IMR-90 (cell line): ENCODE data around the gene OR2W3. TPM values are rescaled to one million over a fixed set of nuclear protein-coding genes. Genes with fewer than 3 reads are reported as not detected.

Source experiments
- ATAC-seq: fragments of 200-7000 bp; cut with Tn5 transposase; 2 replicates; pipeline ENCODE4 v1.9.1; 2020; ENCODE audit warnings: low read depth, mild to moderate bottlenecking, moderate library complexity
- BruUV-seq: library from RNA; stranded (reverse); fragments of 400-500 nt; replicated peaks from 2 replicates; lab custom pipeline; 2021; lab: Mats Ljungman, UMichigan
- CTCF ChIA-PET: fragments of 300-600 bp; formaldehyde crosslinking; extraction: SDS; loops from one replicate; lab custom pipeline; 2021; ENCODE audit warnings: antibody characterized with exemption; lab: Yijun Ruan, JAX
- POLR2A ChIA-PET: fragments of 300-600 bp; sonication (Branson Sonifier 250); formaldehyde crosslinking; loops from one replicate; lab custom pipeline; 2022; ENCODE audit warnings: antibody characterized with exemption; ENCODE audit not compliant: unreplicated experiment; lab: Charles Lee
- DNase-seq: peaks from one replicate; pipeline ENCODE4 v3.0.0; 2013
- H2AFZ ChIP-seq: replicated peaks from 2 replicates; pipeline ENCODE3; 2013; ENCODE audit warnings: low read length, mild to moderate bottlenecking; ENCODE audit not compliant: poor library complexity
- H2AK5ac ChIP-seq: 2 replicates; pipeline ENCODE4 v1.6.1; 2013; ENCODE audit warnings: low read depth, low read length, inconsistent platforms
- H2AK9ac ChIP-seq: replicated peaks from 2 replicates; pipeline ENCODE3; 2013; ENCODE audit warnings: mild to moderate bottlenecking, low read depth, low read length, moderate library complexity; ENCODE audit not compliant: poor library complexity
- H2BK120ac ChIP-seq: 2 replicates; pipeline ENCODE4 v1.6.1; 2013; ENCODE audit warnings: low read depth, low read length, inconsistent platforms
- H2BK15ac ChIP-seq: 3 replicates; pipeline ENCODE4 v1.6.1; 2013; ENCODE audit warnings: low read depth, low read length, inconsistent platforms
- H2BK20ac ChIP-seq: 2 replicates; pipeline ENCODE4 v1.6.1; 2013; ENCODE audit warnings: low read depth, mild to moderate bottlenecking, inconsistent platforms, low read length, moderate library complexity
- H2BK5ac ChIP-seq: 2 replicates; pipeline ENCODE4 v1.6.1; 2013; ENCODE audit warnings: mild to moderate bottlenecking, low read depth, low read length, inconsistent platforms; ENCODE audit not compliant: poor library complexity, severe bottlenecking
- H3K14ac ChIP-seq: replicated peaks from 2 replicates; pipeline ENCODE4 v1.6.1; 2013; ENCODE audit warnings: low read depth, low read length, inconsistent platforms
- H3K18ac ChIP-seq: 2 replicates; pipeline ENCODE4 v1.6.1; 2013; ENCODE audit warnings: low read depth, low read length, control low read depth
- H3K23ac ChIP-seq: 2 replicates; pipeline ENCODE4 v1.6.1; 2013; ENCODE audit warnings: low read depth, low read length, inconsistent platforms
- H3K27ac ChIP-seq: 2 replicates; pipeline ENCODE4 v1.5.1; 2013; ENCODE audit warnings: mild to moderate bottlenecking, control low read depth, low read length; ENCODE audit not compliant: insufficient read depth
- H3K27me3 ChIP-seq: 2 replicates; pipeline ENCODE4 v1.6.1; 2013; ENCODE audit warnings: low read length; ENCODE audit not compliant: control insufficient read depth, insufficient read depth
- H3K36me3 ChIP-seq: 2 replicates; pipeline ENCODE4 v1.6.1; 2013; ENCODE audit warnings: low read length, mixed read lengths; ENCODE audit not compliant: control insufficient read depth, insufficient read depth
- H3K4ac ChIP-seq: 2 replicates; pipeline ENCODE4 v1.6.1; 2013; ENCODE audit warnings: low read depth, low read length, inconsistent platforms
- H3K4me1 ChIP-seq: 2 replicates; pipeline ENCODE4 v1.6.1; 2013; ENCODE audit warnings: low read length, mixed read lengths; ENCODE audit not compliant: control insufficient read depth, insufficient read depth
- H3K4me2 ChIP-seq: 2 replicates; pipeline ENCODE4 v1.6.1; 2013; ENCODE audit warnings: low read depth, mild to moderate bottlenecking, control low read depth, low read length, moderate library complexity
- H3K4me3 ChIP-seq: 2 replicates; pipeline ENCODE4 v1.5.1; 2013; ENCODE audit warnings: low read depth, mild to moderate bottlenecking, control low read depth, low read length, moderate library complexity; ENCODE audit not compliant: insufficient read depth
- H3K56ac ChIP-seq: 2 replicates; pipeline ENCODE4 v1.6.1; 2013; ENCODE audit warnings: low read length, inconsistent platforms; ENCODE audit not compliant: insufficient read depth; ENCODE audit errors: extremely low read depth
- H3K79me1 ChIP-seq, 2 experiments: 2 replicates each; pipeline ENCODE4 v1.6.1; 2013; ENCODE audit warnings: low read length in 2 of 2, inconsistent platforms in 1 of 2, low read depth in 1 of 2
- H3K9ac ChIP-seq: 2 replicates; pipeline ENCODE4 v1.6.1; 2013; ENCODE audit warnings: low read depth, low read length, control low read depth
- H3K9me1 ChIP-seq: 2 replicates; pipeline ENCODE4 v1.6.1; 2013; ENCODE audit warnings: low read length, inconsistent platforms; ENCODE audit not compliant: insufficient read depth
- H3K9me3 ChIP-seq: 2 replicates; pipeline ENCODE4 v1.6.1; 2013; ENCODE audit warnings: low read length; ENCODE audit not compliant: control insufficient read depth, insufficient read depth
- H4K20me1 ChIP-seq: 2 replicates; pipeline ENCODE4 v1.6.1; 2013; ENCODE audit warnings: low read length, inconsistent platforms; ENCODE audit not compliant: insufficient read depth
- H4K5ac ChIP-seq: 2 replicates; pipeline ENCODE4 v1.6.1; 2013; ENCODE audit warnings: mild to moderate bottlenecking, low read depth, low read length, control low read depth
- H4K8ac ChIP-seq, 2 experiments: 2 replicates each; pipeline ENCODE4 v1.6.1; 2013; ENCODE audit warnings: low read depth in 2 of 2, low read length in 2 of 2, control low read depth in 1 of 2, inconsistent platforms in 1 of 2
- H4K91ac ChIP-seq: 2 replicates; pipeline ENCODE4 v1.6.1; 2013; ENCODE audit warnings: low read depth, low read length, inconsistent platforms; ENCODE audit not compliant: insufficient read depth
- FOS ChIP-seq: fragments of 150-350 bp; IDR thresholded peaks from 2 replicates; pipeline ENCODE4 v1.6.1; 2016; ENCODE audit warnings: low read depth, low read length
- MAFK ChIP-seq: IDR thresholded peaks from 2 replicates; pipeline ENCODE4 v1.6.1; 2012; ENCODE audit warnings: low read depth, low read length, improper control_type of control experiment
- NFE2L2 ChIP-seq: fragments of 150-350 bp; IDR thresholded peaks from 2 replicates; pipeline ENCODE4 v1.6.1; 2016; ENCODE audit warnings: low read depth, mild to moderate bottlenecking, low read length
- POLR2A ChIP-seq: IDR thresholded peaks from 2 replicates; pipeline ENCODE4 v1.6.1; 2012; ENCODE audit warnings: mild to moderate bottlenecking, low read depth, low read length
- USF2 ChIP-seq: fragments of 150-350 bp; IDR thresholded peaks from 2 replicates; pipeline ENCODE4 v1.6.1; 2017; ENCODE audit warnings: mild to moderate bottlenecking, antibody characterized with exemption, low read length, low read depth
- WGBS, 2 experiments: methylation state at CpG; one replicate each; pipeline versions ENCODE4 v1.1.5 to v1.1.7; 2013; ENCODE audit warnings: missing lambda C conversion rate in 2 of 2; ENCODE audit not compliant: insufficient read length in 1 of 2; ENCODE audit errors: extremely low coverage in 2 of 2; 5-methylcytosine and 5-hydroxymethylcytosine counted together
- dilution Hi-C: fragments of 300-500 bp; cut with HindIII; formaldehyde crosslinking; loops from one replicate; pipeline ENCODE4 v1.14.3; 2018; ENCODE audit warnings: low sequenced_read_pairs; ENCODE audit not compliant: unreplicated experiment
- in situ Hi-C: fragments of 300-500 bp; cut with MboI; formaldehyde crosslinking; loops from 3 replicates; pipeline ENCODE4 v1.14.3; 2019; ENCODE audit warnings: low sequenced_read_pairs, inconsistent platforms, mixed read lengths
- intact Hi-C: fragments of 100-400 bp; cut with micrococcal nuclease; formaldehyde crosslinking; loops from 2 replicates; pipeline ENCODE4 v1.10.0; 2022
- polyA plus RNA-seq, 3 experiments: library from polyadenylated mRNA; depleted of rRNA; stranded (reverse); fragments of >200 nt; gene quantifications; 2 replicates each; pipeline ENCODE4 v1.2.3, GENCODE V29; 2012; ENCODE audit warnings: low replicate concordance in 1 of 3
- total RNA-seq: library from RNA; depleted of rRNA; stranded (reverse); fragments of >200 nt; gene quantifications from 2 replicates; pipeline ENCODE4 v1.2.3, GENCODE V29; 2012
- TF ChIP-seq, protein P1 (sequence below): fragments of 150-350 bp; IDR thresholded peaks from 2 replicates; pipeline ENCODE4 v1.6.1; 2016; ENCODE audit warnings: low read depth, mild to moderate bottlenecking, low read length, moderate library complexity, borderline replicate concordance

OR2W3 gene
- total and polyA plus RNA-seq, 2 of the 4 experiments (the other 2 are of a cell fraction) = 0.54 to 0.63 TPM

- H3K9me3 ChIP-seq = peaks cover 24% of the 10 kb centered on the region
- H2AK5ac ChIP-seq = no peak overlapping the region
- H3K27me3 ChIP-seq = no peaks in the 10 kb centered on the region
- ChIA-PET POLR2A (no interaction called here), CTCF (no interaction called here)
- no peak overlapping the region for H3K4me3 ChIP-seq
- H3K4me2 ChIP-seq = no peak overlapping the region
- TF ChIP-seq MAFK (no peak), NFE2L2 (no peak), POLR2A (no peak), USF2 (no peak), FOS (no peak)
- TF ChIP-seq, protein P1, sequence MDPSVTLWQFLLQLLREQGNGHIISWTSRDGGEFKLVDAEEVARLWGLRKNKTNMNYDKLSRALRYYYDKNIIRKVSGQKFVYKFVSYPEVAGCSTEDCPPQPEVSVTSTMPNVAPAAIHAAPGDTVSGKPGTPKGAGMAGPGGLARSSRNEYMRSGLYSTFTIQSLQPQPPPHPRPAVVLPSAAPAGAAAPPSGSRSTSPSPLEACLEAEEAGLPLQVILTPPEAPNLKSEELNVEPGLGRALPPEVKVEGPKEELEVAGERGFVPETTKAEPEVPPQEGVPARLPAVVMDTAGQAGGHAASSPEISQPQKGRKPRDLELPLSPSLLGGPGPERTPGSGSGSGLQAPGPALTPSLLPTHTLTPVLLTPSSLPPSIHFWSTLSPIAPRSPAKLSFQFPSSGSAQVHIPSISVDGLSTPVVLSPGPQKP = no peak
- H3K79me1 ChIP-seq = no peaks in the 10 kb centered on the region
- H2BK20ac ChIP-seq = no peak overlapping the region
- H3K27ac ChIP-seq = no peak overlapping the region
- H2AFZ ChIP-seq = no peak overlapping the region
- H3K23ac ChIP-seq = no peak overlapping the region
- no peak overlapping the region for H2BK120ac ChIP-seq
- no peak overlapping the region for H4K91ac ChIP-seq
- H2AK9ac ChIP-seq = no peak overlapping the region
- H3K56ac ChIP-seq = no peak overlapping the region
- no peak for DNase-seq
- dilution Hi-C loops (no loop called here), in situ Hi-C loops (no loop called here), intact Hi-C loops (no loop called here)
- H4K8ac ChIP-seq = no peak overlapping the region
- H3K18ac ChIP-seq = no peak overlapping the region
- no peaks in the 10 kb centered on the region for H3K9me1 ChIP-seq
- no peak overlapping the region for H3K9ac ChIP-seq
- no peaks in the 10 kb centered on the region for H4K20me1 ChIP-seq
- H3K36me3 ChIP-seq = no peaks in the 10 kb centered on the region
- no TSS peak for BruUV-seq
- no peak overlapping the region for H3K4ac ChIP-seq
- H3K14ac ChIP-seq = no peak overlapping the region
- H2BK15ac ChIP-seq = no peak overlapping the region
- no peak overlapping the region for H2BK5ac ChIP-seq
- H3K4me1 ChIP-seq = no peaks in the 10 kb centered on the region
- WGBS, 2 experiments = 62% methylated on average over 4 of the region's 6 CpGs; no CpG with 5 or more reads in 1 of the 2 experiments
- no peak for ATAC-seq
- H4K5ac ChIP-seq = no peak overlapping the region
These were observed 30.0 kb upstream of the OR2W3 start for GRCh38 chr1:247865416-247865815.
